Endothelial cell of umbilical vein (primary cell): ENCODE data around the gene ARHGEF11. TPM values are rescaled to one million over a fixed set of nuclear protein-coding genes. Genes with fewer than 3 reads are reported as not detected.

Experiments used
- BruUV-seq: library from RNA; stranded (reverse); fragments of 400-500 nt; replicated peaks from 2 replicates; lab custom pipeline; 2021; lab: Mats Ljungman, UMichigan
- CTCF ChIA-PET: fragments of 300-600, 350-600 bp; sonication (Branson Sonifier 250); formaldehyde crosslinking; loops from one replicate; lab custom pipeline; 2021; ENCODE audit warnings: antibody characterized with exemption, inconsistent platforms; lab: Charles Lee
- POLR2A ChIA-PET: fragments of 300-600, 350-600 bp; sonication (Branson Sonifier 250); formaldehyde crosslinking; loops from one replicate; lab custom pipeline; 2021; ENCODE audit warnings: antibody characterized with exemption, inconsistent platforms; lab: Charles Lee
- DNase-seq: peaks from one replicate; pipeline ENCODE4 v3.0.0-alpha.2; 2011; ENCODE audit warnings: low read depth, low spot score
- FAIRE-seq: peaks from 2 replicates; lab custom pipeline; 2011; peaks lifted over from hg19 to GRCh38; lab: Jason Lieb, UNC
- H2AFZ ChIP-seq: 2 replicates; pipeline ENCODE4 v1.6.0; 2012; ENCODE audit warnings: low read depth, low read length, control low read depth, inconsistent platforms
- H3K27ac ChIP-seq: 2 replicates; pipeline ENCODE4 v1.5.1; 2011; ENCODE audit warnings: low read depth, mild to moderate bottlenecking, control low read depth, low read length, moderate library complexity; ENCODE audit not compliant: insufficient read depth
- H3K27me3 ChIP-seq, 2 experiments: 2 replicates each; pipeline versions ENCODE4 v1.6.0 to v1.6.1; 2011; ENCODE audit warnings: low read length in 2 of 2, mixed read lengths in 1 of 2; ENCODE audit not compliant: control insufficient read depth in 2 of 2, insufficient read depth in 2 of 2
- H3K36me3 ChIP-seq, 2 experiments: 2 replicates in 1 of 2; 3 replicates in 1 of 2; pipeline ENCODE4 v1.5.1; 2011; ENCODE audit warnings: low read length in 2 of 2, mild to moderate bottlenecking in 1 of 2, moderate library complexity in 1 of 2; ENCODE audit not compliant: control insufficient read depth in 2 of 2, insufficient read depth in 2 of 2; ENCODE audit errors: extremely low read depth in 1 of 2
- H3K4me1 ChIP-seq: 3 replicates; pipeline ENCODE4 v1.5.1; 2011; ENCODE audit warnings: mild to moderate bottlenecking, low read length; ENCODE audit not compliant: control insufficient read depth, insufficient read depth; ENCODE audit errors: extremely low read depth
- H3K4me2 ChIP-seq: 2 replicates; pipeline ENCODE4 v1.6.1; 2011; ENCODE audit warnings: low read length, control low read depth, mixed read lengths; ENCODE audit not compliant: insufficient read depth
- H3K4me3 ChIP-seq, 3 experiments: fragments of 200-600 bp in 1 of 3; sonication (generic), shearing (Covaris generic) in 1 of 3; replicated peaks in 1 of 3; 2 replicates each; pipeline ENCODE4 v1.5.1; 2011 to 2016; ENCODE audit warnings: control low read depth in 3 of 3, low read length in 3 of 3, mild to moderate bottlenecking in 2 of 3, inconsistent platforms in 1 of 3, low read depth in 1 of 3, moderate library complexity in 1 of 3; ENCODE audit not compliant: insufficient read depth in 1 of 3
- H3K79me2 ChIP-seq: 2 replicates; pipeline ENCODE4 v1.6.0; 2012; ENCODE audit warnings: low read length, inconsistent platforms; ENCODE audit not compliant: control insufficient read depth, insufficient read depth
- H3K9ac ChIP-seq: replicated peaks from 2 replicates; pipeline ENCODE3; 2011; ENCODE audit warnings: low read length, control low read depth; ENCODE audit not compliant: insufficient read depth; ENCODE audit errors: extremely low read depth
- H3K9me1 ChIP-seq: replicated peaks from 3 replicates; pipeline ENCODE4 v1.6.0; 2011; ENCODE audit warnings: mild to moderate bottlenecking, low read length; ENCODE audit not compliant: control insufficient read depth, insufficient read depth; ENCODE audit errors: extremely low read depth
- H3K9me3 ChIP-seq: replicated peaks from 2 replicates; pipeline ENCODE4 v1.5.1; 2012; ENCODE audit warnings: low read length, inconsistent platforms; ENCODE audit not compliant: control insufficient read depth, insufficient read depth
- H4K20me1 ChIP-seq: replicated peaks from 2 replicates; pipeline ENCODE3; 2011; ENCODE audit warnings: mild to moderate bottlenecking, low read length; ENCODE audit not compliant: control insufficient read depth, insufficient read depth; ENCODE audit errors: extremely low read depth
- CTCF ChIP-seq, 2 donors: IDR thresholded peaks; 1 replicate in 1 of 2; 2 replicates in 1 of 2; pipeline ENCODE4 v1.5.1; 2011; ENCODE audit warnings: low read length in 2 of 2, mild to moderate bottlenecking in 2 of 2, moderate library complexity in 2 of 2, control low read depth in 1 of 2, inconsistent platforms in 1 of 2, low read depth in 1 of 2; ENCODE audit not compliant: insufficient read depth in 1 of 2; ENCODE audit errors: extremely low read depth in 1 of 2
- EZH2 ChIP-seq: IDR thresholded peaks from 2 replicates; pipeline ENCODE4 v1.6.1; 2012; ENCODE audit warnings: borderline replicate concordance, low read depth, mild to moderate bottlenecking, moderate library complexity, low read length, inconsistent platforms; ENCODE audit not compliant: severe bottlenecking
- FOS ChIP-seq: IDR thresholded peaks from 2 replicates; pipeline ENCODE4 v1.6.1; 2011; ENCODE audit warnings: mild to moderate bottlenecking, low read length, moderate library complexity, borderline replicate concordance; ENCODE audit not compliant: insufficient read depth
- GATA2 ChIP-seq: IDR thresholded peaks from 2 replicates; pipeline ENCODE4 v1.7.0; 2011; ENCODE audit warnings: low read depth, mild to moderate bottlenecking, moderate library complexity, mixed read lengths, low read length; ENCODE audit not compliant: insufficient read length, insufficient read depth
- JUN ChIP-seq: IDR thresholded peaks from 2 replicates; pipeline ENCODE4 v1.6.1; 2011; ENCODE audit warnings: borderline replicate concordance, low read depth; ENCODE audit not compliant: insufficient read length, insufficient read depth
- MYC ChIP-seq: IDR thresholded peaks from one replicate; pipeline ENCODE4 v1.6.1; 2011; ENCODE audit warnings: mild to moderate bottlenecking, low read depth, low read length
- POLR2A ChIP-seq: IDR thresholded peaks from 2 replicates; pipeline ENCODE4 v1.6.1; 2012; ENCODE audit warnings: low read depth, mild to moderate bottlenecking, control low read depth, low read length
- POLR2AphosphoS5 ChIP-seq: IDR thresholded peaks from 2 replicates; pipeline ENCODE4 v1.6.1; 2012; ENCODE audit warnings: low read depth, mild to moderate bottlenecking, control low read depth, low read length, moderate library complexity; ENCODE audit not compliant: insufficient read depth
- dilution Hi-C: fragments of 300-500 bp; cut with MboI; formaldehyde crosslinking; loops from one replicate; pipeline ENCODE4 v1.15.0; 2019; ENCODE audit warnings: low sequenced_read_pairs; ENCODE audit not compliant: extremely low pct_ligation_motif_present
- intact Hi-C: fragments of 100-400 bp; cut with micrococcal nuclease; formaldehyde crosslinking; loops from one replicate; pipeline ENCODE4 v1.10.0; 2022
- polyA plus RNA-seq, 4 experiments: library from polyadenylated mRNA; depleted of rRNA in 3 of 4; stranded (reverse) in 3 of 4; unstranded in 1 of 4; fragments of >200 nt; gene quantifications; 2 replicates each; pipeline versions ENCODE4 v1.2.1 to v1.2.3, GENCODE V29; 2011 to 2012; ENCODE audit warnings: missing spikeins in 1 of 4
- total RNA-seq: library from RNA; stranded (reverse); gene quantifications from 2 replicates; pipeline ENCODE4 v1.2.3, GENCODE V29; 2021
- TF ChIP-seq, protein P1 (sequence below): IDR thresholded peaks from 2 replicates; pipeline ENCODE4 v1.6.1; 2011; ENCODE audit not compliant: insufficient read depth, insufficient read length

ARHGEF11 gene
- total and polyA plus RNA-seq, 2 donors (not counting 3 experiments of a cell fraction or from before 2014, with no cell fraction given): 18.2 to 28.0 TPM

DNA sequence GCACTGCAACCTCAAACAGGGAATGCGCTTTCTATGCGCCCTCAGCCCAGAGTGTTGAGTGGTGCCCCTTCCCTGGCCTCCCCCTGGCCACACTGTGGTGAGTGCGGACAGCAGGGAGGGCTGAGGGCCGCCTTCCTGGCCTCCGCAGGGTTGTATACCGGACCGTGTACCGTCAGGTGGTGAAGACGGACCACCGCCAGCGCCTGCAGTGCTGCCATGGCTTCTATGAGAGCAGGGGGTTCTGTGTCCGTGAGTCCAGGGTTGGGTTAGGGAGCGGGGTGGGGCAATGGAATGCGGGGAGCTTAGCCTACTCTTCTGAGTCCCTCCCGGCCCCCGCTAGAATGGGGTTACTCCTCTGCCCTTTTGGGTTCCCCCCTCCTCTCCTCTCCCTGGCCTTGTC, 140.4 kb downstream of the ARHGEF11 start:
- intact Hi-C loops (no loop called here), dilution Hi-C loops (no loop called here)
- H3K79me2 ChIP-seq: peaks cover 87% of the 10 kb centered on the region
- H2AFZ ChIP-seq: no peak overlapping the region
- no peak overlapping the region for H3K4me2 ChIP-seq
- ChIA-PET CTCF (no interaction called here), POLR2A (no interaction called here)
- H3K27me3 ChIP-seq: no peaks in the 10 kb centered on the region
- no peak overlapping the region for H3K9ac ChIP-seq
- H3K36me3 ChIP-seq: peaks cover 19 to 44% of the 10 kb centered on the region in 2 experiments
- no peaks in the 10 kb centered on the region for H4K20me1 ChIP-seq
- H3K4me3 ChIP-seq: no peak overlapping the region
- no TSS peak for BruUV-seq
- H3K9me3 ChIP-seq: no peaks in the 10 kb centered on the region
- peaks cover 69% of the 10 kb centered on the region for H3K4me1 ChIP-seq
- no peaks in the 10 kb centered on the region for H3K9me1 ChIP-seq
- TF ChIP-seq FOS: no peak
- TF ChIP-seq GATA2: no peak
- TF ChIP-seq EZH2: no peak
- no peak for TF ChIP-seq MYC
- TF ChIP-seq, protein P1, sequence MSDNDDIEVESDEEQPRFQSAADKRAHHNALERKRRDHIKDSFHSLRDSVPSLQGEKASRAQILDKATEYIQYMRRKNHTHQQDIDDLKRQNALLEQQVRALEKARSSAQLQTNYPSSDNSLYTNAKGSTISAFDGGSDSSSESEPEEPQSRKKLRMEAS: no peak
- no peak for TF ChIP-seq JUN
- TF ChIP-seq POLR2A: no peak
- no peak for TF ChIP-seq POLR2AphosphoS5
- TF ChIP-seq CTCF (IDR thresholded peaks at IDR 0.05; ENCODE audit: extremely low read depth in 1 of 2, insufficient read depth in 1 of 2, low read depth in 1 of 2, low read length in 2 of 2): no peak
- H3K27ac ChIP-seq: no peak overlapping the region
- no peak for FAIRE-seq
- no peak for DNase-seq
